ENCODE results near the gene FIBP. TPM values are rescaled to one million over a fixed set of nuclear protein-coding genes. Genes with fewer than 3 reads are reported as not detected.
A peak's percentile ranks its signal among the peaks of the same experiment; 100 is the strongest.

The FIBP gene
- total RNA-seq, 1 donor from 2014 or later, result 78.6 TPM

GRCh38 chr11:65851811-65852507 lies 36.3 kb downstream of the FIBP start:
- H3K27me3 ChIP-seq, result no peaks in the 10 kb centered on the region
- TF ChIP-seq, protein P1, sequence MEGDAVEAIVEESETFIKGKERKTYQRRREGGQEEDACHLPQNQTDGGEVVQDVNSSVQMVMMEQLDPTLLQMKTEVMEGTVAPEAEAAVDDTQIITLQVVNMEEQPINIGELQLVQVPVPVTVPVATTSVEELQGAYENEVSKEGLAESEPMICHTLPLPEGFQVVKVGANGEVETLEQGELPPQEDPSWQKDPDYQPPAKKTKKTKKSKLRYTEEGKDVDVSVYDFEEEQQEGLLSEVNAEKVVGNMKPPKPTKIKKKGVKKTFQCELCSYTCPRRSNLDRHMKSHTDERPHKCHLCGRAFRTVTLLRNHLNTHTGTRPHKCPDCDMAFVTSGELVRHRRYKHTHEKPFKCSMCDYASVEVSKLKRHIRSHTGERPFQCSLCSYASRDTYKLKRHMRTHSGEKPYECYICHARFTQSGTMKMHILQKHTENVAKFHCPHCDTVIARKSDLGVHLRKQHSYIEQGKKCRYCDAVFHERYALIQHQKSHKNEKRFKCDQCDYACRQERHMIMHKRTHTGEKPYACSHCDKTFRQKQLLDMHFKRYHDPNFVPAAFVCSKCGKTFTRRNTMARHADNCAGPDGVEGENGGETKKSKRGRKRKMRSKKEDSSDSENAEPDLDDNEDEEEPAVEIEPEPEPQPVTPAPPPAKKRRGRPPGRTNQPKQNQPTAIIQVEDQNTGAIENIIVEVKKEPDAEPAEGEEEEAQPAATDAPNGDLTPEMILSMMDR (IDR thresholded peaks at IDR 0.05), result no peak
- no peak for TF ChIP-seq POLR2AphosphoS5 (IDR thresholded peaks at IDR 0.05; ENCODE audit: insufficient read depth in 1 of 2, low read depth in 1 of 2)
- no peak for TF ChIP-seq POLR2A (IDR thresholded peaks at IDR 0.05)
- H3K4me3 ChIP-seq, result no peak overlapping the region
- H3K9me3 ChIP-seq, result no peaks in the 10 kb centered on the region
- peaks cover 18% of the 10 kb centered on the region for H3K4me1 ChIP-seq
- no peak for DNase-seq (ENCODE audit: extremely low spot score in 2 of 2)
- no peak overlapping the region for H3K27ac ChIP-seq
- H3K36me3 ChIP-seq, result peaks cover 0 to 49% of the 10 kb centered on the region in 2 donors
- intact Hi-C loops (cut with DNase I), result no loop called here

GRCh38 chr11:65851083-65851579 lies 37.1 kb downstream of the FIBP start:
- H3K36me3 ChIP-seq, result peaks cover 0 to 47% of the 10 kb centered on the region in 2 donors
- intact Hi-C loops (cut with DNase I), result no loop called here
- H3K9me3 ChIP-seq, result no peaks in the 10 kb centered on the region
- H3K4me3 ChIP-seq, result no peak overlapping the region
- H3K27me3 ChIP-seq, result no peaks in the 10 kb centered on the region
- TF ChIP-seq, protein P1 (IDR thresholded peaks at IDR 0.05), result peak in 1 of 3 experiments; percentile 8
- no peak for TF ChIP-seq POLR2A (IDR thresholded peaks at IDR 0.05)
- peaks cover 11% of the 10 kb centered on the region for H3K4me1 ChIP-seq
- no peak overlapping the region for H3K27ac ChIP-seq
- DNase-seq (ENCODE audit: extremely low spot score in 2 of 2), result no peak

- no peak for DNase-seq (ENCODE audit: extremely low spot score in 2 of 2)
- Histone ChIP-seq H3K4me3 (no peak overlapping the region), H3K27me3 (no peaks in the 10 kb centered on the region), H3K4me1 (peaks cover 4% of the 10 kb centered on the region), H3K9me3 (no peaks in the 10 kb centered on the region), H3K27ac (no peak overlapping the region), H3K36me3 (peaks cover 0 to 41% of the 10 kb centered on the region in 2 donors)
- no peak for TF ChIP-seq POLR2AphosphoS5 (IDR thresholded peaks at IDR 0.05; ENCODE audit: insufficient read depth in 1 of 2, low read depth in 1 of 2)
- no peak for TF ChIP-seq POLR2A (IDR thresholded peaks at IDR 0.05)
- TF ChIP-seq, protein P1 (IDR thresholded peaks at IDR 0.05), result no peak
- intact Hi-C loops (cut with DNase I), result no loop called here
Measured at GRCh38 chr11:65850217-65851082, 37.8 kb downstream of the FIBP start.

DNA sequence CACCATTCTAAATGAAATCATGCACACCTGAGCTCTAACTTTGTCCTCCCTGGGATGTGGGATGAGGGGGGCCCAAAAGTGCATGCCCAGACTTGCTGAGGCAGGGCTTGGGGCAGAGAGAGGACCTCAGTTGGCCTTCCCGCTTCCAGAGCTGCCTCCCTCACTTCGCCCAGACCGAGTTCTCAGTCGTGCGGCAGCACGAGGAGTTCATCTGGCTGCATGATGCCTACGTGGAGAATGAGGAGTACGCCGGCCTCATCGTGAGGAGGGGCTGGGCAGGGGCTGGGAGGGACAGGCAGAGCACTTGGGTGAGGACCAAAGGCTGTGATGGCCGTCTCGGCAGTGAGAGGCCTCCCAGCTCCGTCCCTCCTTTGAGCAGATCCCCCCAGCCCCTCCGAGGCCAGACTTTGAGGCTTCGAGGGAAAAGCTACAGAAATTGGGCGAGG lies 38.5 kb downstream of the FIBP start:
- no peak for DNase-seq (ENCODE audit: extremely low spot score in 2 of 2)
- TF ChIP-seq POLR2A (IDR thresholded peaks at IDR 0.05), result no peak
- TF ChIP-seq, protein P1 (IDR thresholded peaks at IDR 0.05), result no peak
- no peak for TF ChIP-seq POLR2AphosphoS5 (IDR thresholded peaks at IDR 0.05; ENCODE audit: insufficient read depth in 1 of 2, low read depth in 1 of 2)
- Histone ChIP-seq H3K9me3 (no peaks in the 10 kb centered on the region), H3K36me3 (peaks cover 0 to 34% of the 10 kb centered on the region in 2 donors), H3K27me3 (no peaks in the 10 kb centered on the region), H3K27ac (no peak overlapping the region), H3K4me3 (no peak overlapping the region), H3K4me1 (no peaks in the 10 kb centered on the region)
- intact Hi-C loops (cut with DNase I), result loop anchor here (10.0 kb wide), 1 partner anchor 1835 kb away; no protein-coding TSS in a partner anchor
